AML-193 (cell line): ENCODE results near the gene SF3A1.
A peak's percentile ranks its signal among the peaks of the same experiment; 100 is the strongest.

Experiments
- DNase-seq, 2 experiments: peaks; one replicate each; lab custom pipeline; 2025; lab: John Stamatoyannopoulos, UW

Gene SF3A1

DNA sequence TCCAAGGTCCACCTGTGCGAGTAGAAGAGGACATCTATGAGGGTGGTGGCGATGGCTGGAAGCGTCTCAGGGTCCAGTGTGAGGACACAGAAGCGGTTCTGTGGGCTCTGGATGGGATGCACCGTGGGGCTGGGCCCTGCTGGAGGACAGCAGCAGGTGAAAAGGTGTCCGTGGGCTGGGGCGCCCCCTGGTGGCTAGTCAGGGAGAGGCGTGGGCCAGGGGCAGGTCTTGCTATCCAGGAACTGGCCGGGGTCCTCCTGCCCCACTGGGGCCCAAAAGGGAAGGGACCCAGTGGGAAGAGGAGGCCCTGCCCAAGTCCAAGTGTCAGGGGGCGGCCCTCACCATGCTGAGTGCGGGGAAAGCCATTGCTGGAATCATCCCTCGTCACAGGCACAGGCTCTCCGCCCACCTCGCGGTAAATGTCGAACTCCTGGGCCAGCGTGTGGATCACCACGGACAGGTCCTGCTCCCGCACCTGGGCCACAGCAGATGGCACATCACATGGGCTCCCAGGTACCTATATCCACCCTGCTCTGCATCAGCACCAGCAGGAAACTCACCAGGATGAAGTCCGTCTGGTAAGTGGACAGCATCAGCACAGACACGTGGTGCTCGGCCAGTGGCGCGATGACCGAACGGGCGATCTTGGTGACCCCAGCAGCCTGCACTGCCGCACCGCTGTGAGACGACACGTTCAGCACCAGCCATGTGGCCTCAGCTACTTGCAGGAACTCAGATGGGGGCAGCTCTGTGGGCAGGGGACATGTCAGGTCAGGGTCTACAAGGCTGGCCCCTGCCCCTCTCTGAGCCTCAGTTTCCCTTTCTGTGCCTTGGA is 69.7 kb downstream of the SF3A1 start:
- DNase-seq = peak; percentile 42 to 52

DNA sequence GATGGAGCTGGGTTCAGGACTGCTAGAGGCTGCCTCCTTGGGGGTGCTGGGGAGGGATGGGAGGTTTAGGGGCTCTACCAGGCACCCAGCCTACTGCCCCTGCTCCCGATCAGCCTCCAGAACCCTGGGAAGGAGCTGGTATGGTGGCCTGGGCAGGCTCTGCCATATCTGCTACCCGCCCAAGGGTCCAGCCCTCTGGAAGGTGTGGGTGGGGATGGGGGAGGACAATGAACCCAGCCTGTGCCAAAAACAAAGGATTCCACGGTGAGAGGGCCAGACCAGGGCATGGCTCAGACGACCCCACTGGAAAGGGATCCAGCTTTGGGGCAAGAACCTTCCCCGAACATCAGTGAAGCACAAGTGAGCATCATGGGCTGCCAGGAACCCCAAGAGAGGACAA is 70.4 kb downstream of the SF3A1 start:
- DNase-seq = no peak

DNA sequence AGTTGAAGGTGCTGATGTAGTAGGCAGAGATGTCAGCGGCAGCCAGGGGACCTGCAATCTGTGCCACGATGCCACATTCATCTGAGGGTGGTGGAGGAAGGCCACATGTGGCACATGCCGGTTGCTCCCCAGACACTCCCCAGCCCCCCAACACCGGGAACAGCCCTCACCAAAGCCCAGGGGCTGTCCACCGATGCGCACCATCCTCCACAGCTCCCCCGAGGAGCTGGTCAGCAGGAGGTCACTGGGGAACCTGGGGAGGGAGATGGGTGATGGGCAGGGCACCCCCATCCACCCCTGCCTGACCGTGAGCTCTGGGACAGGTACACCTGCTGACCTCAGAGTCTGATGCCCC is 70.9 kb downstream of the SF3A1 start:
- no peak for DNase-seq

DNA sequence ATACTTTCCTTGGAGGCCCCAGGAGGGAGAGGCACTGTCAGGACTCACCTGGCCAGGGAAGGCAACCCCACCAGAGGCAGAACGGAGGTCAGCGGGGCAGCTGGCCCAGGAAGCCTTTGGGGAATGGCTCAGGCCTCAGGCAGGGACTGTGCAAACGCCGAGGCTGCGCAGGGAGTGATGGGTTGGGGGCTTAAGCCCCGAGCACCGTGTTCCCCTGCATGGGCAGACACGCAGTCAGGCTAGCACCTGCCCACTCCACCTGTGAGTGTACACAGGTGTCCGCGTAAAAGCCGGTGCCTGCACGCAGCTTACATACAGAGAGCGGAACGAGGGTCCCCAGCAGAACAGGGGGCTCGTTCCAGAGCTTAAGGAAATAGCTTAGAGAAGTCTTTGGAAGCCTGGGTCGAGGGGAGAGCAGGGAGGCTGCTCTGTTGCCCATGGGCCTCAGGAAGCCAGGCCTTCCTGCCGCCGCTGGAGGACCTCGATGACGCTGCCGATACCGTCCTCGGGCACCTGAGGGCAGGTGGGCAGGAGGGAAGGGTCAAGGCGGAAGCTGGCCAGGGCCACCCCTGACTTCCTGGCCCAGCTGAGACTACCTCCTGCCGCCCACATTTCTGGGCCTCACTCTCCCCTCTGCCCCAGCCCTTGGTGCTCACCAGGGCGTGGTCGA is 71.4 kb downstream of the SF3A1 start:
- no peak for DNase-seq

- DNase-seq = no peak
Observed at GRCh38 chr22:30284666-30285065, 72.0 kb downstream of the SF3A1 start.

- no peak for DNase-seq
Observed at GRCh38 chr22:30284172-30284571, 72.5 kb downstream of the SF3A1 start.

DNA sequence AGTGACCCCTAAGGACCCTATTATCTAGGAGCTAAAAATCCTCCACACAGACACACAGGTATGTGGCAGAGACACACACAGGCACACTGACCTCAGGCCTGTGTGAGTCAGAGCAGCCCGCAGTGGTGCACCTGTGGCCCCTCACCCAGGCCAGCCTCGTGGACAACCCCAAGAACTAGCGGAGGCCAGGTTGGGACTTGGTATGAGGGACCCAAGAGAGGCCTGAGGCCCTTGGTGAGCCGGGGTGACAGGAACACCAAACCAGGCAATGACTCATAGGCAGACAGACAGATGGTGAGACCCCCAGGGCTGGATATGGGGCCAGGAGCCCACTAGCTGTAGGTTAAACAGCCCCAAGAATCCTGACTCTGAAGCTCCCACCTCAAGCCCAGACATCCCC is 73.4 kb downstream of the SF3A1 start:
- no peak for DNase-seq

DNA sequence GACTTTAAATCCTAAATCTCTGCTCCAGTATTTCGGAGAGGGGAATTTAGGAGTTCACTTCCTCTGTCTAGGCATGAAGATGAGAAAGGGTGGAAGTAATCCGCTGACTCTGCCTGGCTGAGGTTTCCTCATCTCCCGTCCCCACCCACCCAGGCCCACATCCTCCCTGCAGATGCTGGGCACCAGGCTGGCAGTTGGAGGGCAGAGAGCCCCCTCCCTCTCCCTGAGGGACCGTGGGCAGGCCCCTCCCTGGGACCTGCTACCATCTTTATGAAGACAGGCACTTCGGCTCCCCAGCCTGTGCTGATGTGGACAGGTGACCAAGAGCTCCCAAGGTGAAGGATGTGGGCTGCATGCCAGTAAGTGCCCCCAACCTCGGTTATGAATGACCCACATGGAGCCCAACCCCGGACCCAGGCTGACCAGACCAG is 74.1 kb downstream of the SF3A1 start:
- DNase-seq = no peak
